IMR-90 (cell line): ENCODE measurements around the gene SLC27A2. TPM values are rescaled to one million over a fixed set of nuclear protein-coding genes. Genes with fewer than 3 reads are reported as not detected.

Experiments
- ATAC-seq: fragments of 200-7000 bp; cut with Tn5 transposase; 2 replicates; pipeline ENCODE4 v1.9.1; 2020; ENCODE audit warnings: low read depth, mild to moderate bottlenecking, moderate library complexity
- BruUV-seq: library from RNA; stranded (reverse); fragments of 400-500 nt; replicated peaks from 2 replicates; lab custom pipeline; 2021; lab: Mats Ljungman, UMichigan
- CTCF ChIA-PET: fragments of 300-600 bp; formaldehyde crosslinking; extraction: SDS; loops from one replicate; lab custom pipeline; 2021; ENCODE audit warnings: antibody characterized with exemption; lab: Yijun Ruan, JAX
- POLR2A ChIA-PET: fragments of 300-600 bp; sonication (Branson Sonifier 250); formaldehyde crosslinking; loops from one replicate; lab custom pipeline; 2022; ENCODE audit warnings: antibody characterized with exemption; ENCODE audit not compliant: unreplicated experiment; lab: Charles Lee
- DNase-seq: peaks from one replicate; pipeline ENCODE4 v3.0.0; 2013
- H2AFZ ChIP-seq: replicated peaks from 2 replicates; pipeline ENCODE3; 2013; ENCODE audit warnings: low read length, mild to moderate bottlenecking; ENCODE audit not compliant: poor library complexity
- H2AK5ac ChIP-seq: 2 replicates; pipeline ENCODE4 v1.6.1; 2013; ENCODE audit warnings: low read depth, low read length, inconsistent platforms
- H2AK9ac ChIP-seq: replicated peaks from 2 replicates; pipeline ENCODE3; 2013; ENCODE audit warnings: mild to moderate bottlenecking, low read depth, low read length, moderate library complexity; ENCODE audit not compliant: poor library complexity
- H2BK120ac ChIP-seq: 2 replicates; pipeline ENCODE4 v1.6.1; 2013; ENCODE audit warnings: low read depth, low read length, inconsistent platforms
- H2BK15ac ChIP-seq: 3 replicates; pipeline ENCODE4 v1.6.1; 2013; ENCODE audit warnings: low read depth, low read length, inconsistent platforms
- H2BK20ac ChIP-seq: 2 replicates; pipeline ENCODE4 v1.6.1; 2013; ENCODE audit warnings: low read depth, mild to moderate bottlenecking, inconsistent platforms, low read length, moderate library complexity
- H2BK5ac ChIP-seq: 2 replicates; pipeline ENCODE4 v1.6.1; 2013; ENCODE audit warnings: mild to moderate bottlenecking, low read depth, low read length, inconsistent platforms; ENCODE audit not compliant: poor library complexity, severe bottlenecking
- H3K14ac ChIP-seq: replicated peaks from 2 replicates; pipeline ENCODE4 v1.6.1; 2013; ENCODE audit warnings: low read depth, low read length, inconsistent platforms
- H3K18ac ChIP-seq: 2 replicates; pipeline ENCODE4 v1.6.1; 2013; ENCODE audit warnings: low read depth, low read length, control low read depth
- H3K23ac ChIP-seq: 2 replicates; pipeline ENCODE4 v1.6.1; 2013; ENCODE audit warnings: low read depth, low read length, inconsistent platforms
- H3K27ac ChIP-seq: 2 replicates; pipeline ENCODE4 v1.5.1; 2013; ENCODE audit warnings: mild to moderate bottlenecking, control low read depth, low read length; ENCODE audit not compliant: insufficient read depth
- H3K27me3 ChIP-seq: 2 replicates; pipeline ENCODE4 v1.6.1; 2013; ENCODE audit warnings: low read length; ENCODE audit not compliant: control insufficient read depth, insufficient read depth
- H3K36me3 ChIP-seq: 2 replicates; pipeline ENCODE4 v1.6.1; 2013; ENCODE audit warnings: low read length, mixed read lengths; ENCODE audit not compliant: control insufficient read depth, insufficient read depth
- H3K4ac ChIP-seq: 2 replicates; pipeline ENCODE4 v1.6.1; 2013; ENCODE audit warnings: low read depth, low read length, inconsistent platforms
- H3K4me1 ChIP-seq: 2 replicates; pipeline ENCODE4 v1.6.1; 2013; ENCODE audit warnings: low read length, mixed read lengths; ENCODE audit not compliant: control insufficient read depth, insufficient read depth
- H3K4me2 ChIP-seq: 2 replicates; pipeline ENCODE4 v1.6.1; 2013; ENCODE audit warnings: low read depth, mild to moderate bottlenecking, control low read depth, low read length, moderate library complexity
- H3K4me3 ChIP-seq: 2 replicates; pipeline ENCODE4 v1.5.1; 2013; ENCODE audit warnings: low read depth, mild to moderate bottlenecking, control low read depth, low read length, moderate library complexity; ENCODE audit not compliant: insufficient read depth
- H3K56ac ChIP-seq: 2 replicates; pipeline ENCODE4 v1.6.1; 2013; ENCODE audit warnings: low read length, inconsistent platforms; ENCODE audit not compliant: insufficient read depth; ENCODE audit errors: extremely low read depth
- H3K79me1 ChIP-seq, 2 experiments: 2 replicates each; pipeline ENCODE4 v1.6.1; 2013; ENCODE audit warnings: low read length in 2 of 2, inconsistent platforms in 1 of 2, low read depth in 1 of 2
- H3K9ac ChIP-seq: 2 replicates; pipeline ENCODE4 v1.6.1; 2013; ENCODE audit warnings: low read depth, low read length, control low read depth
- H3K9me1 ChIP-seq: 2 replicates; pipeline ENCODE4 v1.6.1; 2013; ENCODE audit warnings: low read length, inconsistent platforms; ENCODE audit not compliant: insufficient read depth
- H3K9me3 ChIP-seq: 2 replicates; pipeline ENCODE4 v1.6.1; 2013; ENCODE audit warnings: low read length; ENCODE audit not compliant: control insufficient read depth, insufficient read depth
- H4K20me1 ChIP-seq: 2 replicates; pipeline ENCODE4 v1.6.1; 2013; ENCODE audit warnings: low read length, inconsistent platforms; ENCODE audit not compliant: insufficient read depth
- H4K5ac ChIP-seq: 2 replicates; pipeline ENCODE4 v1.6.1; 2013; ENCODE audit warnings: mild to moderate bottlenecking, low read depth, low read length, control low read depth
- H4K8ac ChIP-seq, 2 experiments: 2 replicates each; pipeline ENCODE4 v1.6.1; 2013; ENCODE audit warnings: low read depth in 2 of 2, low read length in 2 of 2, control low read depth in 1 of 2, inconsistent platforms in 1 of 2
- H4K91ac ChIP-seq: 2 replicates; pipeline ENCODE4 v1.6.1; 2013; ENCODE audit warnings: low read depth, low read length, inconsistent platforms; ENCODE audit not compliant: insufficient read depth
- BHLHE40 ChIP-seq: fragments of 150-350 bp; IDR thresholded peaks from 2 replicates; pipeline ENCODE4 v1.6.1; 2016; ENCODE audit warnings: mild to moderate bottlenecking, low read depth, low read length
- CEBPB ChIP-seq: IDR thresholded peaks from 2 replicates; pipeline ENCODE4 v1.6.1; 2012; ENCODE audit warnings: low read depth, low read length, improper control_type of control experiment
- CHD1 ChIP-seq: IDR thresholded peaks from 2 replicates; pipeline ENCODE4 v1.6.1; 2012; ENCODE audit warnings: low read depth, low read length, improper control_type of control experiment
- FOS ChIP-seq: fragments of 150-350 bp; IDR thresholded peaks from 2 replicates; pipeline ENCODE4 v1.6.1; 2016; ENCODE audit warnings: low read depth, low read length
- MAFK ChIP-seq: IDR thresholded peaks from 2 replicates; pipeline ENCODE4 v1.6.1; 2012; ENCODE audit warnings: low read depth, low read length, improper control_type of control experiment
- MAZ ChIP-seq: IDR thresholded peaks from 2 replicates; pipeline ENCODE4 v1.6.1; 2012; ENCODE audit warnings: low read depth, mild to moderate bottlenecking, low read length, improper control_type of control experiment, moderate library complexity, borderline replicate concordance
- MXI1 ChIP-seq: IDR thresholded peaks from 2 replicates; pipeline ENCODE4 v1.6.1; 2012; ENCODE audit warnings: low read depth, mild to moderate bottlenecking, low read length, moderate library complexity, borderline replicate concordance
- NFE2L2 ChIP-seq: fragments of 150-350 bp; IDR thresholded peaks from 2 replicates; pipeline ENCODE4 v1.6.1; 2016; ENCODE audit warnings: low read depth, mild to moderate bottlenecking, low read length
- POLR2A ChIP-seq: IDR thresholded peaks from 2 replicates; pipeline ENCODE4 v1.6.1; 2012; ENCODE audit warnings: mild to moderate bottlenecking, low read depth, low read length
- RCOR1 ChIP-seq: IDR thresholded peaks from 2 replicates; pipeline ENCODE4 v1.6.1; 2012; ENCODE audit warnings: mild to moderate bottlenecking, low read length, improper control_type of control experiment; ENCODE audit not compliant: insufficient replicate concordance
- SMC3 ChIP-seq: fragments of 150-350 bp; IDR thresholded peaks from 2 replicates; pipeline ENCODE4 v1.6.1; 2016; ENCODE audit warnings: low read depth, mild to moderate bottlenecking, antibody characterized with exemption, low read length, moderate library complexity
- WGBS, 2 experiments: methylation state at CpG; one replicate each; pipeline versions ENCODE4 v1.1.5 to v1.1.7; 2013; ENCODE audit warnings: missing lambda C conversion rate in 2 of 2; ENCODE audit not compliant: insufficient read length in 1 of 2; ENCODE audit errors: extremely low coverage in 2 of 2; 5-methylcytosine and 5-hydroxymethylcytosine counted together
- dilution Hi-C: fragments of 300-500 bp; cut with HindIII; formaldehyde crosslinking; loops from one replicate; pipeline ENCODE4 v1.14.3; 2018; ENCODE audit warnings: low sequenced_read_pairs; ENCODE audit not compliant: unreplicated experiment
- in situ Hi-C: fragments of 300-500 bp; cut with MboI; formaldehyde crosslinking; loops from 3 replicates; pipeline ENCODE4 v1.14.3; 2019; ENCODE audit warnings: low sequenced_read_pairs, inconsistent platforms, mixed read lengths
- intact Hi-C: fragments of 100-400 bp; cut with micrococcal nuclease; formaldehyde crosslinking; loops from 2 replicates; pipeline ENCODE4 v1.10.0; 2022
- polyA plus RNA-seq, 3 experiments: library from polyadenylated mRNA; depleted of rRNA; stranded (reverse); fragments of >200 nt; gene quantifications; 2 replicates each; pipeline ENCODE4 v1.2.3, GENCODE V29; 2012; ENCODE audit warnings: low replicate concordance in 1 of 3
- total RNA-seq: library from RNA; depleted of rRNA; stranded (reverse); fragments of >200 nt; gene quantifications from 2 replicates; pipeline ENCODE4 v1.2.3, GENCODE V29; 2012
- TF ChIP-seq, protein P1 (sequence below): conservative IDR thresholded peaks from 2 replicates; pipeline ENCODE4 v1.5.1; 2012; ENCODE audit warnings: mild to moderate bottlenecking, low read depth, low read length, improper control_type of control experiment
- TF ChIP-seq, protein P2 (sequence below): fragments of 150-350 bp; IDR thresholded peaks from 2 replicates; pipeline ENCODE4 v1.6.1; 2017; ENCODE audit warnings: mild to moderate bottlenecking, antibody characterized with exemption, low read length, low read depth

Gene SLC27A2
- total and polyA plus RNA-seq, 2 of the 4 experiments (the other 2 are of a cell fraction): under 0.01 TPM; not detected in 1

DNA sequence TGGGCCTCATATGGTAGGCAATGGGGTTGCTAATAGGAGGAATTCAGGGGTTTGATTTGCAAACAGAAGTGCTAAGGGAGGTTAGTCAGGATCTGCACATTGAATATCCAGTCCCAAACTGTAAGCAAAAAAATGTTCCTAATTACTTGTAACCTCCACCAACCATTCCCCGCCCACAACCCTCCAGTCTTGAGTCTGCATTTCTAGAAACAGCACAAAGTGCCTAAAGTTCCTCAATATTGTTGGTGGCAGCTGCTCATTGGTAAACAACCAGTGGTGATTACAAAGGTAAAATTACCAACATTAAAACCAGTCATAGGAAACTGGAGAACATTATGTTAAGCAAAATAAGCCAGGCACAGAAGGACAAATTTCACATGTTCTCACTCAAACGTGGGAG lies 64.6 kb downstream of the SLC27A2 start:
- Histone ChIP-seq H3K27ac (no peak overlapping the region), H2AK9ac (no peak overlapping the region), H4K5ac (no peak overlapping the region), H3K4ac (no peak overlapping the region), H4K91ac (no peak overlapping the region), H3K4me3 (no peak overlapping the region), H3K4me1 (peaks cover 2% of the 10 kb centered on the region), H2AFZ (no peak overlapping the region), H2AK5ac (no peak overlapping the region), H3K14ac (no peak overlapping the region; the same call in 1 of the 2 replicates), H3K9ac (no peak overlapping the region), H3K4me2 (no peak overlapping the region), H3K36me3 (no peaks in the 10 kb centered on the region), H3K79me1 (no peaks in the 10 kb centered on the region), H3K56ac (no peak overlapping the region), H4K20me1 (no peaks in the 10 kb centered on the region), H3K9me1 (0 out of 2 replicates have a peak, but pooled peaks cover 3% of the 10 kb centered on the region), H2BK120ac (no peak overlapping the region), H2BK15ac (no peak overlapping the region), H3K18ac (no peak overlapping the region), H2BK5ac (no peak overlapping the region), H2BK20ac (no peak overlapping the region), H4K8ac (no peak overlapping the region), H3K9me3 (no peaks in the 10 kb centered on the region), H3K27me3 (peaks cover 5% of the 10 kb centered on the region; the same call in 1 of the 2 replicates), H3K23ac (no peak overlapping the region)
- DNase-seq (no peak), ATAC-seq (no peak)
- dilution Hi-C loops: no loop called here
- CTCF ChIA-PET: no interaction called here
- WGBS, 2 experiments: no CpG with 5 or more reads among the region's 2 CpGs
- in situ Hi-C loops: no loop called here
- intact Hi-C loops: no loop called here
- POLR2A ChIA-PET: no interaction called here
- TF ChIP-seq RCOR1 (no peak), BHLHE40 (no peak), MAFK (no peak), POLR2A (no peak), CHD1 (no peak), MXI1 (no peak), SMC3 (no peak), CEBPB (no peak), MAZ (no peak), NFE2L2 (no peak), FOS (no peak)
- TF ChIP-seq, protein P1, sequence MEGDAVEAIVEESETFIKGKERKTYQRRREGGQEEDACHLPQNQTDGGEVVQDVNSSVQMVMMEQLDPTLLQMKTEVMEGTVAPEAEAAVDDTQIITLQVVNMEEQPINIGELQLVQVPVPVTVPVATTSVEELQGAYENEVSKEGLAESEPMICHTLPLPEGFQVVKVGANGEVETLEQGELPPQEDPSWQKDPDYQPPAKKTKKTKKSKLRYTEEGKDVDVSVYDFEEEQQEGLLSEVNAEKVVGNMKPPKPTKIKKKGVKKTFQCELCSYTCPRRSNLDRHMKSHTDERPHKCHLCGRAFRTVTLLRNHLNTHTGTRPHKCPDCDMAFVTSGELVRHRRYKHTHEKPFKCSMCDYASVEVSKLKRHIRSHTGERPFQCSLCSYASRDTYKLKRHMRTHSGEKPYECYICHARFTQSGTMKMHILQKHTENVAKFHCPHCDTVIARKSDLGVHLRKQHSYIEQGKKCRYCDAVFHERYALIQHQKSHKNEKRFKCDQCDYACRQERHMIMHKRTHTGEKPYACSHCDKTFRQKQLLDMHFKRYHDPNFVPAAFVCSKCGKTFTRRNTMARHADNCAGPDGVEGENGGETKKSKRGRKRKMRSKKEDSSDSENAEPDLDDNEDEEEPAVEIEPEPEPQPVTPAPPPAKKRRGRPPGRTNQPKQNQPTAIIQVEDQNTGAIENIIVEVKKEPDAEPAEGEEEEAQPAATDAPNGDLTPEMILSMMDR: no peak
- TF ChIP-seq, protein P2, sequence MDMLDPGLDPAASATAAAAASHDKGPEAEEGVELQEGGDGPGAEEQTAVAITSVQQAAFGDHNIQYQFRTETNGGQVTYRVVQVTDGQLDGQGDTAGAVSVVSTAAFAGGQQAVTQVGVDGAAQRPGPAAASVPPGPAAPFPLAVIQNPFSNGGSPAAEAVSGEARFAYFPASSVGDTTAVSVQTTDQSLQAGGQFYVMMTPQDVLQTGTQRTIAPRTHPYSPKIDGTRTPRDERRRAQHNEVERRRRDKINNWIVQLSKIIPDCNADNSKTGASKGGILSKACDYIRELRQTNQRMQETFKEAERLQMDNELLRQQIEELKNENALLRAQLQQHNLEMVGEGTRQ: no peak
- no TSS peak for BruUV-seq
